Hepatocyte (in vitro differentiated cells): Measurements from ENCODE around the gene KRT3. TPM values are rescaled to one million over a fixed set of nuclear protein-coding genes. Genes with fewer than 3 reads are reported as not detected.

Experiments used
- DNase-seq: peaks from one replicate; pipeline ENCODE4 v3.0.0-alpha.2; 2016; ENCODE audit warnings: low spot score
- H2AFZ ChIP-seq: fragments of 200-600 bp; sonication (generic); 2 replicates; pipeline ENCODE4 v1.6.0; 2016; ENCODE audit warnings: antibody characterized with exemption, mild to moderate bottlenecking
- H3K27ac ChIP-seq: fragments of 200-600 bp; sonication (generic); 2 replicates; pipeline ENCODE4 v1.5.1; 2016; ENCODE audit warnings: mild to moderate bottlenecking
- H3K27me3 ChIP-seq: fragments of 200-600 bp; sonication (generic); 2 replicates; pipeline ENCODE4 v1.6.1; 2016
- H3K36me3 ChIP-seq: fragments of 200-600 bp; sonication (generic); replicated peaks from 2 replicates; pipeline ENCODE4 v1.5.1; 2016; ENCODE audit warnings: low read depth; ENCODE audit not compliant: insufficient read depth
- H3K4me1 ChIP-seq: fragments of 200-600 bp; sonication (generic); 2 replicates; pipeline ENCODE4 v1.5.1; 2016; ENCODE audit warnings: mild to moderate bottlenecking, moderate library complexity; ENCODE audit not compliant: insufficient read depth
- H3K4me2 ChIP-seq: fragments of 200-600 bp; sonication (generic); 2 replicates; pipeline ENCODE4 v1.6.0; 2016
- H3K4me3 ChIP-seq: fragments of 200-600 bp; sonication (generic); 2 replicates; pipeline ENCODE4 v1.5.1; 2016; ENCODE audit warnings: mild to moderate bottlenecking
- H3K79me2 ChIP-seq: fragments of 200-600 bp; sonication (generic); 2 replicates; pipeline ENCODE4 v1.6.0; 2017; ENCODE audit warnings: mild to moderate bottlenecking
- H3K9me2 ChIP-seq: fragments of 200-600 bp; sonication (generic); replicated peaks from 2 replicates; pipeline ENCODE4 v1.6.0; 2017; ENCODE audit warnings: mild to moderate bottlenecking; ENCODE audit not compliant: insufficient read depth
- H3K9me3 ChIP-seq: fragments of 200-600 bp; sonication (generic); 2 replicates; pipeline ENCODE4 v1.5.1; 2016; ENCODE audit warnings: low read depth, mild to moderate bottlenecking
- H4K20me1 ChIP-seq: fragments of 200-600 bp; sonication (generic); 2 replicates; pipeline ENCODE4 v1.6.0; 2016; ENCODE audit warnings: mild to moderate bottlenecking; ENCODE audit not compliant: insufficient read depth, poor library complexity, severe bottlenecking
- EZH2 ChIP-seq: fragments of 200-600 bp; sonication (generic); IDR thresholded peaks from 2 replicates; pipeline ENCODE4 v1.6.1; 2016; ENCODE audit warnings: antibody characterized with exemption, mild to moderate bottlenecking, borderline replicate concordance
- EZH2phosphoT487 ChIP-seq: fragments of 200-600 bp; sonication (generic); IDR thresholded peaks from one replicate; pipeline ENCODE4 v1.6.1; 2018; ENCODE audit warnings: antibody characterized with exemption, mild to moderate bottlenecking, low read depth, moderate library complexity; ENCODE audit not compliant: unreplicated experiment, severe bottlenecking
- WGBS: methylation state at CpG from one replicate; pipeline ENCODE4 v1.1.6; 2016; ENCODE audit warnings: low lambda C conversion rate; ENCODE audit errors: missing lambda C conversion rate; 5-methylcytosine and 5-hydroxymethylcytosine counted together
- polyA plus RNA-seq: library from polyadenylated mRNA; unstranded; fragments of >200 nt; fragmentation: Nextera tagmentation; extraction: Ambion mirVana; gene quantifications from 2 replicates; pipeline ENCODE4 v1.2.1, GENCODE V29; 2016
- total RNA-seq: library from RNA; depleted of rRNA; stranded (reverse); fragments of >200 nt; gene quantifications from 2 replicates; pipeline ENCODE4 v1.2.3, GENCODE V29; 2014
- TF ChIP-seq, protein P1 (sequence below): fragments of 200-600 bp; sonication (generic); IDR thresholded peaks from 2 replicates; pipeline ENCODE4 v1.5.1; 2016; ENCODE audit warnings: antibody characterized with exemption, mild to moderate bottlenecking; ENCODE audit not compliant: poor library complexity

KRT3 gene
- total and polyA plus RNA-seq, 2 experiments from 2014 or later: not detected

DNA sequence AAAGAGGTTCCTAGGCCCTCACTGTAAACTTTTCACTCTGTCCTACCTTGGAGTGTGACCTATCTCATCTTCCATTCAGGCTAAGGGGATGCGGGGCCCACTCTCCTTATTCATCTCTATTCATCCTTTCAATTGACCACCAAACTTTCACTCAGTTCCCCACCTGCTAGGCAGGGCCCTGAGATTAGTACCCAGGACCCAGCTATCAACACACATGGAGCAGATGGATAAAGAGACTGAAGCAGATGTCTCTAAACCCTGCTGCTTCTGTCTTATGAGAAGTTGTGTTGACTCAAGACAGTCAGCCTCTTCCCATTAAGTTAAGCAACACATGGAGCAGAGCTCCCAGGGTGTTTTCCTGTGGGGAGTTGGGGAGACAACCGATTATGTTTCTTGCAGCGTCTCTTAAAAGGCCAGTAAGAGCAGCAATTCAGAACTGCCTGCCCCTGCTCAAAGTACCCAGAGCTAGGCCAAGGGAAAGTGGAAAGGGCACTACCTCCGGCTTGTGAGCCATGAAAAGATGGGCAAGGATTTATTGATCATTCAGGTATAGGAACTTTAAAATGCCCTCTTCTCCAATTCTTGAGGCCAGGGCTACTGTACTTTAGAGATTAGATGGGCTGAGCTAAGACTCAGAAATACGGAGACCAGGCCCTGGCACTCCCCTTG lies 29.4 kb downstream of the KRT3 start:
- WGBS: 90% methylated on average over 5 of the region's 5 CpGs
- Histone ChIP-seq H3K9me2 (no peaks in the 10 kb centered on the region), H3K79me2 (no peaks in the 10 kb centered on the region), H3K4me1 (no peaks in the 10 kb centered on the region), H3K27me3 (peaks cover 10% of the 10 kb centered on the region), H3K4me2 (no peak overlapping the region), H4K20me1 (no peaks in the 10 kb centered on the region), H3K27ac (no peak overlapping the region), H3K4me3 (no peak overlapping the region), H2AFZ (no peak overlapping the region), H3K9me3 (no peaks in the 10 kb centered on the region), H3K36me3 (no peaks in the 10 kb centered on the region)
- TF ChIP-seq, protein P1, sequence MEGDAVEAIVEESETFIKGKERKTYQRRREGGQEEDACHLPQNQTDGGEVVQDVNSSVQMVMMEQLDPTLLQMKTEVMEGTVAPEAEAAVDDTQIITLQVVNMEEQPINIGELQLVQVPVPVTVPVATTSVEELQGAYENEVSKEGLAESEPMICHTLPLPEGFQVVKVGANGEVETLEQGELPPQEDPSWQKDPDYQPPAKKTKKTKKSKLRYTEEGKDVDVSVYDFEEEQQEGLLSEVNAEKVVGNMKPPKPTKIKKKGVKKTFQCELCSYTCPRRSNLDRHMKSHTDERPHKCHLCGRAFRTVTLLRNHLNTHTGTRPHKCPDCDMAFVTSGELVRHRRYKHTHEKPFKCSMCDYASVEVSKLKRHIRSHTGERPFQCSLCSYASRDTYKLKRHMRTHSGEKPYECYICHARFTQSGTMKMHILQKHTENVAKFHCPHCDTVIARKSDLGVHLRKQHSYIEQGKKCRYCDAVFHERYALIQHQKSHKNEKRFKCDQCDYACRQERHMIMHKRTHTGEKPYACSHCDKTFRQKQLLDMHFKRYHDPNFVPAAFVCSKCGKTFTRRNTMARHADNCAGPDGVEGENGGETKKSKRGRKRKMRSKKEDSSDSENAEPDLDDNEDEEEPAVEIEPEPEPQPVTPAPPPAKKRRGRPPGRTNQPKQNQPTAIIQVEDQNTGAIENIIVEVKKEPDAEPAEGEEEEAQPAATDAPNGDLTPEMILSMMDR: no peak
- TF ChIP-seq EZH2phosphoT487 (no peak), EZH2 (no peak)
- DNase-seq: no peak

GRCh38 chr12:52765702-52766101 lies 30.2 kb downstream of the KRT3 start:
- no peaks in the 10 kb centered on the region for H3K79me2 ChIP-seq
- no peak overlapping the region for H3K4me3 ChIP-seq
- H3K36me3 ChIP-seq: no peaks in the 10 kb centered on the region
- peaks cover 10% of the 10 kb centered on the region for H3K27me3 ChIP-seq
- WGBS: 22% methylated on average over 1 of the region's 1 CpG
- H3K4me2 ChIP-seq: no peak overlapping the region
- TF ChIP-seq, protein P1: no peak
- TF ChIP-seq EZH2phosphoT487 (no peak), EZH2 (no peak)
- H2AFZ ChIP-seq: no peak overlapping the region
- H4K20me1 ChIP-seq: no peaks in the 10 kb centered on the region
- no peak for DNase-seq
- no peaks in the 10 kb centered on the region for H3K9me2 ChIP-seq
- no peaks in the 10 kb centered on the region for H3K4me1 ChIP-seq
- H3K27ac ChIP-seq: no peak overlapping the region
- no peaks in the 10 kb centered on the region for H3K9me3 ChIP-seq

DNA sequence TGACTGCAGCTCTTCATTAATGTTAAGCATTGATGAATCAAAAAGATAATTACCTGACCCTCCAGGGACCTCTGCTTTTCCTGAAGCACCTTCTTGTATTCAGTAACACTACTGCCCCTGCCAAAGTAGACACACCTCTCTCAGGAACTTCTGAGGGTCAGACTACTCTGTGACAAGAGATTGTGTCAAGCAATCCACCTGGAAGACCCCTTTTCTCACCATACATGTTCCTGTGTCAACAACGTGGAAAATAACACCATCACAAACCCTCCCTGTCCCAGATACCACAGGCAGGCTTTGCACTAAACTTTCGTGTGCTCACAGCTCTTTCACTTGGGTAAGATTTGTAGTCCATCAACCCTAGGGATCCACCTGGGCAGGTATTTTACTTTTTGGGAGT lies 31.9 kb downstream of the KRT3 start:
- Histone ChIP-seq H3K9me3 (no peaks in the 10 kb centered on the region), H3K4me2 (no peak overlapping the region), H2AFZ (no peak overlapping the region), H3K4me1 (no peaks in the 10 kb centered on the region), H3K4me3 (no peak overlapping the region), H3K9me2 (no peaks in the 10 kb centered on the region), H3K27ac (no peak overlapping the region), H3K79me2 (no peaks in the 10 kb centered on the region), H3K36me3 (no peaks in the 10 kb centered on the region), H4K20me1 (no peaks in the 10 kb centered on the region), H3K27me3 (peaks cover 10% of the 10 kb centered on the region)
- TF ChIP-seq EZH2phosphoT487: no peak
- no peak for TF ChIP-seq EZH2
- TF ChIP-seq, protein P1: no peak
- DNase-seq: no peak
- WGBS: 57% methylated on average over 2 of the region's 2 CpGs
